BLaER1 (cell line): ENCODE data around the gene SH3GL3.

Source experiments
- H3K27ac ChIP-seq: shearing (Covaris generic); formaldehyde crosslinking; 2 replicates; pipeline ENCODE4 v1.8.1; 2022
- H3K27me3 ChIP-seq: shearing (Covaris generic); formaldehyde crosslinking; 2 replicates; pipeline ENCODE4 v1.8.1; 2022
- H3K36me3 ChIP-seq: shearing (Covaris generic); formaldehyde crosslinking; 2 replicates; pipeline ENCODE4 v1.8.1; 2022
- H3K4me1 ChIP-seq: shearing (Covaris generic); formaldehyde crosslinking; 2 replicates; pipeline ENCODE4 v1.8.1; 2022
- H3K4me2 ChIP-seq: shearing (Covaris generic); formaldehyde crosslinking; 2 replicates; pipeline ENCODE4 v1.8.1; 2022
- H3K4me3 ChIP-seq: shearing (Covaris generic); formaldehyde crosslinking; 2 replicates; pipeline ENCODE4 v1.8.1; 2022
- H3K9ac ChIP-seq: shearing (Covaris generic); formaldehyde crosslinking; 2 replicates; pipeline ENCODE4 v1.8.1; 2022
- H3K9me3 ChIP-seq: shearing (Covaris generic); formaldehyde crosslinking; 2 replicates; pipeline ENCODE4 v1.8.1; 2022
- H4K20me1 ChIP-seq: shearing (Covaris generic); formaldehyde crosslinking; 2 replicates; pipeline ENCODE4 v1.8.1; 2022
- Cebpa-rat ChIP-seq: shearing (Covaris generic); IDR thresholded peaks from 2 replicates; pipeline ENCODE4 v1.8.1; 2022

Gene SH3GL3

GRCh38 chr15:83533410-83533962 is 86.3 kb downstream of the SH3GL3 start:
- Histone ChIP-seq H3K9me3 (peaks cover 10% of the 10 kb centered on the region), H3K27me3 (no peaks in the 10 kb centered on the region), H3K4me1 (no peaks in the 10 kb centered on the region), H3K9ac (no peak overlapping the region), H4K20me1 (no peaks in the 10 kb centered on the region), H3K27ac (no peak overlapping the region), H3K36me3 (no peaks in the 10 kb centered on the region), H3K4me3 (no peak overlapping the region), H3K4me2 (no peak overlapping the region)
- no peak for TF ChIP-seq Cebpa-rat

GRCh38 chr15:83537606-83538005 is 90.5 kb downstream of the SH3GL3 start:
- H3K9me3 ChIP-seq, result no peaks in the 10 kb centered on the region
- H4K20me1 ChIP-seq, result no peaks in the 10 kb centered on the region
- H3K36me3 ChIP-seq, result no peaks in the 10 kb centered on the region
- no peak overlapping the region for H3K4me3 ChIP-seq
- no peaks in the 10 kb centered on the region for H3K27me3 ChIP-seq
- H3K27ac ChIP-seq, result no peak overlapping the region
- H3K4me2 ChIP-seq, result no peak overlapping the region
- no peak overlapping the region for H3K9ac ChIP-seq
- no peaks in the 10 kb centered on the region for H3K4me1 ChIP-seq
- TF ChIP-seq Cebpa-rat, result no peak

- TF ChIP-seq Cebpa-rat, result no peak
- Histone ChIP-seq H3K27me3 (no peaks in the 10 kb centered on the region), H3K4me2 (no peak overlapping the region), H3K4me3 (no peak overlapping the region), H3K9me3 (no peaks in the 10 kb centered on the region), H4K20me1 (no peaks in the 10 kb centered on the region), H3K27ac (no peak overlapping the region), H3K9ac (no peak overlapping the region), H3K36me3 (no peaks in the 10 kb centered on the region), H3K4me1 (no peaks in the 10 kb centered on the region)
These were observed 91.5 kb downstream of the SH3GL3 start for GRCh38 chr15:83538682-83539081.

- no peak overlapping the region for H3K9ac ChIP-seq
- H3K4me2 ChIP-seq, result no peak overlapping the region
- H3K4me3 ChIP-seq, result no peak overlapping the region
- H3K4me1 ChIP-seq, result no peaks in the 10 kb centered on the region
- H3K36me3 ChIP-seq, result no peaks in the 10 kb centered on the region
- TF ChIP-seq Cebpa-rat, result no peak
- no peaks in the 10 kb centered on the region for H3K27me3 ChIP-seq
- no peak overlapping the region for H3K27ac ChIP-seq
- no peaks in the 10 kb centered on the region for H3K9me3 ChIP-seq
- no peaks in the 10 kb centered on the region for H4K20me1 ChIP-seq
These were observed 98.8 kb downstream of the SH3GL3 start for GRCh38 chr15:83545804-83546511.

GRCh38 chr15:83546512-83546888 is 99.4 kb downstream of the SH3GL3 start:
- H3K27me3 ChIP-seq, result no peaks in the 10 kb centered on the region
- no peaks in the 10 kb centered on the region for H4K20me1 ChIP-seq
- H3K27ac ChIP-seq, result no peak overlapping the region
- H3K4me1 ChIP-seq, result no peaks in the 10 kb centered on the region
- no peaks in the 10 kb centered on the region for H3K36me3 ChIP-seq
- no peak overlapping the region for H3K4me3 ChIP-seq
- no peak overlapping the region for H3K9ac ChIP-seq
- no peak overlapping the region for H3K4me2 ChIP-seq
- no peak for TF ChIP-seq Cebpa-rat
- H3K9me3 ChIP-seq, result no peaks in the 10 kb centered on the region

- H4K20me1 ChIP-seq, result no peaks in the 10 kb centered on the region
- no peaks in the 10 kb centered on the region for H3K4me1 ChIP-seq
- H3K9ac ChIP-seq, result no peak overlapping the region
- H3K4me2 ChIP-seq, result no peak overlapping the region
- no peak for TF ChIP-seq Cebpa-rat
- no peaks in the 10 kb centered on the region for H3K36me3 ChIP-seq
- H3K27ac ChIP-seq, result no peak overlapping the region
- no peaks in the 10 kb centered on the region for H3K27me3 ChIP-seq
- H3K4me3 ChIP-seq, result no peak overlapping the region
- no peaks in the 10 kb centered on the region for H3K9me3 ChIP-seq
These were observed 100.0 kb downstream of the SH3GL3 start for GRCh38 chr15:83547168-83547567.

GRCh38 chr15:83549623-83550022 is 102.5 kb downstream of the SH3GL3 start:
- Histone ChIP-seq H3K4me2 (no peak overlapping the region), H3K4me3 (no peak overlapping the region), H3K9ac (no peak overlapping the region), H3K4me1 (no peaks in the 10 kb centered on the region), H3K27me3 (no peaks in the 10 kb centered on the region), H3K27ac (no peak overlapping the region), H4K20me1 (no peaks in the 10 kb centered on the region), H3K36me3 (no peaks in the 10 kb centered on the region), H3K9me3 (no peaks in the 10 kb centered on the region)
- TF ChIP-seq Cebpa-rat, result no peak

- H3K27ac ChIP-seq, result no peak overlapping the region
- no peaks in the 10 kb centered on the region for H4K20me1 ChIP-seq
- no peak for TF ChIP-seq Cebpa-rat
- H3K27me3 ChIP-seq, result no peaks in the 10 kb centered on the region
- no peaks in the 10 kb centered on the region for H3K36me3 ChIP-seq
- H3K9ac ChIP-seq, result no peak overlapping the region
- no peaks in the 10 kb centered on the region for H3K9me3 ChIP-seq
- H3K4me2 ChIP-seq, result no peak overlapping the region
- H3K4me3 ChIP-seq, result no peak overlapping the region
- no peaks in the 10 kb centered on the region for H3K4me1 ChIP-seq
These were observed 107.4 kb downstream of the SH3GL3 start for GRCh38 chr15:83554558-83554957.

- no peaks in the 10 kb centered on the region for H3K4me1 ChIP-seq
- no peaks in the 10 kb centered on the region for H3K9me3 ChIP-seq
- no peak overlapping the region for H3K4me2 ChIP-seq
- H3K9ac ChIP-seq, result no peak overlapping the region
- no peaks in the 10 kb centered on the region for H3K27me3 ChIP-seq
- no peak for TF ChIP-seq Cebpa-rat
- H3K36me3 ChIP-seq, result no peaks in the 10 kb centered on the region
- no peak overlapping the region for H3K4me3 ChIP-seq
- no peak overlapping the region for H3K27ac ChIP-seq
- H4K20me1 ChIP-seq, result no peaks in the 10 kb centered on the region
These were observed 108.2 kb downstream of the SH3GL3 start for GRCh38 chr15:83555383-83555782.

- H4K20me1 ChIP-seq, result no peaks in the 10 kb centered on the region
- H3K9ac ChIP-seq, result no peak overlapping the region
- H3K4me3 ChIP-seq, result no peak overlapping the region
- H3K9me3 ChIP-seq, result no peaks in the 10 kb centered on the region
- H3K4me1 ChIP-seq, result no peaks in the 10 kb centered on the region
- no peak for TF ChIP-seq Cebpa-rat
- H3K27me3 ChIP-seq, result no peaks in the 10 kb centered on the region
- no peak overlapping the region for H3K27ac ChIP-seq
- no peak overlapping the region for H3K4me2 ChIP-seq
- H3K36me3 ChIP-seq, result no peaks in the 10 kb centered on the region
These were observed 108.9 kb downstream of the SH3GL3 start for GRCh38 chr15:83556068-83556467.

GRCh38 chr15:83556754-83557153 is 109.6 kb downstream of the SH3GL3 start:
- Histone ChIP-seq H3K4me2 (no peak overlapping the region), H3K36me3 (no peaks in the 10 kb centered on the region), H3K4me1 (no peaks in the 10 kb centered on the region), H3K9me3 (no peaks in the 10 kb centered on the region), H3K9ac (no peak overlapping the region), H4K20me1 (no peaks in the 10 kb centered on the region), H3K27ac (no peak overlapping the region), H3K4me3 (no peak overlapping the region), H3K27me3 (no peaks in the 10 kb centered on the region)
- no peak for TF ChIP-seq Cebpa-rat
